HG03045 (cell line): Measurements from ENCODE around the gene FAM131A.

ENCODE experiments used
- ATAC-seq: cut with Tn5 transposase; IDR thresholded peaks from one replicate; pipeline ENCODE4 v1.9.1; 2021; ENCODE audit warnings: mild to moderate bottlenecking, moderate library complexity; ENCODE audit not compliant: unreplicated experiment

Gene FAM131A, protein sequence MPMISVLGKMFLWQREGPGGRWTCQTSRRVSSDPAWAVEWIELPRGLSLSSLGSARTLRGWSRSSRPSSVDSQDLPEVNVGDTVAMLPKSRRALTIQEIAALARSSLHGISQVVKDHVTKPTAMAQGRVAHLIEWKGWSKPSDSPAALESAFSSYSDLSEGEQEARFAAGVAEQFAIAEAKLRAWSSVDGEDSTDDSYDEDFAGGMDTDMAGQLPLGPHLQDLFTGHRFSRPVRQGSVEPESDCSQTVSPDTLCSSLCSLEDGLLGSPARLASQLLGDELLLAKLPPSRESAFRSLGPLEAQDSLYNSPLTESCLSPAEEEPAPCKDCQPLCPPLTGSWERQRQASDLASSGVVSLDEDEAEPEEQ

GRCh38 chr3:184337399-184337714 is at the start of gene FAM131A:
TSS of gene FAM131A (plus strand) at chr3:184337600. CDS start at chr3:184337631, 31 bp downstream.
- ATAC-seq = no peak

GRCh38 chr3:184289426-184289938 is 47.9 kb upstream of the FAM131A start:
- ATAC-seq = no peak

DNA sequence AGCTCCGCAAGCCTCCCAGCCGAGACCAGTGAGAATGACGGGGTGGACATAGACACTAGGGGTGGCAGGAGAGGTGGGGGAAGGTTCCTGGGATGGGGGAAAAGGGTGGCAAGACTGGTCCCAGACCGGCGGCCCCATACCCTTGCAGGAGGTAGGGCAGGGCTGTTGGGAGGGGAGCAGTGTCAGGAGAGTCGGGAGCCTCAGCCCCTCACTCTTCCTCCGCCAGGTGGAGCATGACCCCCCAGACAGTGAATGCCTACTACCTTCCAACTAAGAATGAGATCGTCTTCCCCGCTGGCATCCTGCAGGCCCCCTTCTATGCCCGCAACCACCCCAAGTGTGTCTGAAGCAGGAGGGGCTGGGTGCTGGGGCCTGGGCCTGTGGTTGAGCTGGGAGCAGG is 47.1 kb upstream of the FAM131A start:
- ATAC-seq = no peak

DNA sequence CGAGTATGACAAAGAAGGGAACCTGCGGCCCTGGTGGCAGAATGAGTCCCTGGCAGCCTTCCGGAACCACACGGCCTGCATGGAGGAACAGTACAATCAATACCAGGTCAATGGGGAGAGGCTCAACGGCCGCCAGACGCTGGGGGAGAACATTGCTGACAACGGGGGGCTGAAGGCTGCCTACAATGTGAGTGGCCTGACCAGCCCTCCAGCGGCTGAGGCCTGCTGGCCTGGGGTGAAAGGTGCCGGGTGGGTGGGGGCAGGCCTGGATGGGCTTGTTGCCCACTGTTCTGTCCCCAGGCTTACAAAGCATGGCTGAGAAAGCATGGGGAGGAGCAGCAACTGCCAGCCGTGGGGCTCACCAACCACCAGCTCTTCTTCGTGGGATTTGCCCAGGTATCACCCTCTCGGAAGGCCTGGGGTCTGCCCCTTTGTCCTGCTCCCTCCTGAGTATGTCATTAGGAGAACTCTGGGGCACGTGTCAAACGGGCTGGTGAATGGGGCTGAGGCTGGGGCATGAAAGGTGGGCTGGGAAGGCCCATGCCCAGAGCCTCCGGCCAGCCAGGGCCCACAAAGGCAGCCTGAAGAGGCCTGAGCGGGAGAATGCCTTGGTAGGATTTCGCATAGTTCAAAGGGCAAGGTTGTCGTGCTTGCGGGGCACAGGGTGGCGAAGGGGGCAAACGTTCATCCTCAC is 46.2 kb upstream of the FAM131A start:
- ATAC-seq = no peak

DNA sequence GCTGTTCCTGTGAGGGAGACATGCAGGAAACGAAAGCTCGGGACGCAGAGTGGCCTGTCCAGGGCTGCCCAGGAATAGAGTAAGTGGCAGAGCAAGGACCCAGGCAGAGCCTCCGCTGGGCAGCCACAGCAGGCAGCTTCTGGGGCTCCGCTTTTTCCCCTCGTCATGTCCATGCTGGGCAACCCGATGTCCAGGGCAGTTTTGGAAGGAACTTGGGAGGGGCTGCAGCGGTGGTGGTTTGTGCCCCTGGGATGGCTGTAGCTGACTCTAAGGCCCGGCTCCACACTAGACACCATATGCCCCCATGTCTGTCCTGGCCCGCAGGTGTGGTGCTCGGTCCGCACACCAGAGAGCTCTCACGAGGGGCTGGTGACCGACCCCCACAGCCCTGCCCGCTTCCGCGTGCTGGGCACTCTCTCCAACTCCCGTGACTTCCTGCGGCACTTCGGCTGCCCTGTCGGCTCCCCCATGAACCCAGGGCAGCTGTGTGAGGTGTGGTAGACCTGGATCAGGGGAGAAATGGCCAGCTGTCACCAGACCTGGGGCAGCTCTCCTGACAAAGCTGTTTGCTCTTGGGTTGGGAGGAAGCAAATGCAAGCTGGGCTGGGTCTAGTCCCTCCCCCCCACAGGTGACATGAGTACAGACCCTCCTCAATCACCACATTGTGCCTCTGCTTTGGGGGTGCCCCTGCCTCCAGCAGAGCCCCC is 45.5 kb upstream of the FAM131A start:
- ATAC-seq = no peak

- ATAC-seq = no peak
These were observed 41.6 kb upstream of the FAM131A start for GRCh38 chr3:184295771-184296170.

DNA sequence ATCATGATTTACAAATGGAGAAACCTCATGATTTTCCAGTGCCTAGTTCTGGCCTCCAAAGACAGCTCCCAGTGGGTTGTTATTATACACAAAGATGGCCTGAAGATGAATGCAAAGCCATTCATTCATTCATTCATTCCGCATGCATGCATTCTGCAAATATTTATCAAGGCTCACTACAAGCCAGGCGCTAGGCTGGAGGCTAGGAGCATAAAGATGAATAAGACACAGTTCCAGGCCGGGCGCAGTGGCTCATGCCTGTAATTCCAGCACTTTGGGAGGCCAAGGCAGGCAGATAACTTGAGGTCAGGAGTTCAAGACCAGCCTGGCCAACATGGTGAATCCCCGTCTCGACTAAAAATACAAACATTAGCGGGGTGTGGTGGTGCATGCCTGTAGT is 40.8 kb upstream of the FAM131A start:
- no peak for ATAC-seq

- ATAC-seq = peak; percentile 93
These were observed 38.5 kb upstream of the FAM131A start, which contains the start of gene PSMD2 for GRCh38 chr3:184298759-184299487. TSS of gene PSMD2 (plus strand) at chr3:184299241. CDS start at chr3:184299267, 26 bp downstream.

- ATAC-seq = no peak
These were observed 37.7 kb upstream of the FAM131A start for GRCh38 chr3:184299488-184300377.

GRCh38 chr3:184300378-184300720 is 37.1 kb upstream of the FAM131A start:
- ATAC-seq = no peak

- no peak for ATAC-seq
These were observed 31.8 kb upstream of the FAM131A start for GRCh38 chr3:184305577-184305976.

DNA sequence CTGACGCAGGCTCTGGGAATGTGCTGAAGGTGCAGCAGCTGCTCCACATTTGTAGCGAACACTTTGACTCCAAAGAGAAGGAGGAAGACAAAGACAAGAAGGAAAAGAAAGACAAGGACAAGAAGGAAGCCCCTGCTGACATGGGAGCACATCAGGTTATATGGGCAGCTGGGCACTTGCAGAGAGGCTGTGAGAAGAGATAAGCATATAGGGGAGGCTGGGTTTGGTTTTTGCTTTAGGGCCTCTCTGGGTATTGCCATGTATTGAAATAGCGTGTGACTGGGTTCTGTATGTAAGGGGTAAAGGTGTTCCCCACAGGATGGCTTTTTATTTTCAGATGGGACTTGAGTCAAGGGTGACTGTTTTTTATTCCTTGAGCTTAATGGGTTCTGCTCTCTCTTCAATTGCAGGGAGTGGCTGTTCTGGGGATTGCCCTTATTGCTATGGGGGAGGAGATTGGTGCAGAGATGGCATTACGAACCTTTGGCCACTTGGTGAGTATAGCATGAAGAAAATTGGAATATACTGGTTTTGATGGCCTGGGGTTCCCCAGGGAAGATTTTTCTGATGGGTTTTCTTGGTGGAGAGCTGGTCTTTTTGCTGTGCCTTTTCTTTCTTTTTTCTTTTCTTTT is 30.9 kb upstream of the FAM131A start:
- no peak for ATAC-seq

GRCh38 chr3:184307915-184308314 is 29.5 kb upstream of the FAM131A start:
- ATAC-seq = no peak

DNA sequence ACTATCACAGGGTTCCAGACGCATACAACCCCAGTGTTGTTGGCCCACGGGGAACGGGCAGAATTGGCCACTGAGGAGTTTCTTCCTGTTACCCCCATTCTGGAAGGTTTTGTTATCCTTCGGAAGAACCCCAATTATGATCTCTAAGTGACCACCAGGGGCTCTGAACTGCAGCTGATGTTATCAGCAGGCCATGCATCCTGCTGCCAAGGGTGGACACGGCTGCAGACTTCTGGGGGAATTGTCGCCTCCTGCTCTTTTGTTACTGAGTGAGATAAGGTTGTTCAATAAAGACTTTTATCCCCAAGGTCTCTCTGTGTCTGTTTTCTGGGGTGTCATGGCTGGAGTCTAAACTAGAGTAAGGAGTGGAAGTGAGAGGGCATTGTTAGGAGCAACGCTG is 28.7 kb upstream of the FAM131A start:
- no peak for ATAC-seq

DNA sequence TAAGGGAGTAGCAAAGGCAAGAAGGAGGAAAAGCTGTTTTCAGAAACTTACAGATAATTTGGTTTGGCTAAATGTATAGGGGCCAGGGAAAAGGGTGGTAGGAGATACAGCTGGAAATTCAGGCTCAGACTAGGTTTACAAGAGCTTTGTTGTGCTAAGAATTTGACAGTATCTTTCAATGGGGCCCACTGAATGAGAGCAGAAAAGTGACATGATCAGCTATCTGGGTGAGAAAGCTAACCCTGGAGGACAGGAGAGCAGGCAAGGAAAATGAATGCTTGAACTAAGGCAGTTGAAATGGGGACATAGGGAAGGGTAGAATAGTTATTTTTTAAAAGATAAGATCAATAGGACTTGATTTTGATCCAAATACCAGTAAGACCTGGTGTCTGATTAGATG is 25.8 kb upstream of the FAM131A start:
- ATAC-seq = no peak

GRCh38 chr3:184314363-184314699 is 23.1 kb upstream of the FAM131A start, which contains the start of gene EIF4G1:
TSS of gene EIF4G1 (plus strand) at chr3:184314606. CDS start at chr3:184315797, 1,191 bp downstream.
- ATAC-seq = peak; percentile 86

- ATAC-seq = peak; percentile 44
These were observed 22.5 kb upstream of the FAM131A start for GRCh38 chr3:184314700-184315542.

GRCh38 chr3:184315543-184315867 is 21.9 kb upstream of the FAM131A start:
- peak; percentile 5 for ATAC-seq
